Esophagus squamous epithelium (tissue), 4 donors: Measurements from ENCODE around the gene HYDIN.
"Not testable (repeated sequence)": the region's sequence is repeated elsewhere in the genome, so short reads cannot be mapped to it uniquely, and the experiment has no call there.

Experiments used
- POLR2A ChIP-seq, 4 donors: fragments of 450-650 bp; IDR thresholded peaks; one replicate each; pipeline ENCODE4 v1.6.1; 2017; ENCODE audit warnings: antibody characterized with exemption in 4 of 4, mild to moderate bottlenecking in 4 of 4, moderate library complexity in 3 of 4
- TF ChIP-seq, protein P1 (sequence below), 6 experiments: fragments of 450-650 bp in 4 of 6; fragments of 200-600 bp in 2 of 6; sonication (generic) in 2 of 6; IDR thresholded peaks; one replicate each; pipeline ENCODE4 v1.5.1; 2016 to 2019; ENCODE audit warnings: antibody characterized with exemption in 6 of 6, mild to moderate bottlenecking in 4 of 6, moderate library complexity in 4 of 6

GRCh38 chr16:70822734-70823133 lies 407.8 kb downstream of the HYDIN start:
- TF ChIP-seq POLR2A (IDR thresholded peaks at IDR 0.05), result not testable (repeated sequence)
- TF ChIP-seq, protein P1, sequence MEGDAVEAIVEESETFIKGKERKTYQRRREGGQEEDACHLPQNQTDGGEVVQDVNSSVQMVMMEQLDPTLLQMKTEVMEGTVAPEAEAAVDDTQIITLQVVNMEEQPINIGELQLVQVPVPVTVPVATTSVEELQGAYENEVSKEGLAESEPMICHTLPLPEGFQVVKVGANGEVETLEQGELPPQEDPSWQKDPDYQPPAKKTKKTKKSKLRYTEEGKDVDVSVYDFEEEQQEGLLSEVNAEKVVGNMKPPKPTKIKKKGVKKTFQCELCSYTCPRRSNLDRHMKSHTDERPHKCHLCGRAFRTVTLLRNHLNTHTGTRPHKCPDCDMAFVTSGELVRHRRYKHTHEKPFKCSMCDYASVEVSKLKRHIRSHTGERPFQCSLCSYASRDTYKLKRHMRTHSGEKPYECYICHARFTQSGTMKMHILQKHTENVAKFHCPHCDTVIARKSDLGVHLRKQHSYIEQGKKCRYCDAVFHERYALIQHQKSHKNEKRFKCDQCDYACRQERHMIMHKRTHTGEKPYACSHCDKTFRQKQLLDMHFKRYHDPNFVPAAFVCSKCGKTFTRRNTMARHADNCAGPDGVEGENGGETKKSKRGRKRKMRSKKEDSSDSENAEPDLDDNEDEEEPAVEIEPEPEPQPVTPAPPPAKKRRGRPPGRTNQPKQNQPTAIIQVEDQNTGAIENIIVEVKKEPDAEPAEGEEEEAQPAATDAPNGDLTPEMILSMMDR (IDR thresholded peaks at IDR 0.05), result not testable (repeated sequence)
